Heart right ventricle (tissue), 16 donors: ENCODE measurements around the gene TENM4. TPM values are rescaled to one million over a fixed set of nuclear protein-coding genes. Genes with fewer than 3 reads are reported as not detected.

Experiments
- ATAC-seq, 8 donors: fragments of 200-7000 bp; cut with Tn5 transposase; one replicate each; pipeline ENCODE4 v1.9.1; 2020; ENCODE audit warnings: mild to moderate bottlenecking in 8 of 8, moderate library complexity in 8 of 8, moderate number of reproducible peaks in 1 of 8
- DNase-seq, 2 donors: peaks; one replicate each; pipeline ENCODE4 v3.0.0-alpha.2; 2020
- H3K27ac ChIP-seq, 10 donors: fragments of 200-600 bp; sonication (generic) in 2 of 10; one replicate each; pipeline versions ENCODE4 v1.5.0 to v1.8.0; 2020 to 2022; ENCODE audit warnings: mild to moderate bottlenecking in 3 of 10
- H3K27me3 ChIP-seq, 7 donors: fragments of 200-600 bp; one replicate each; pipeline ENCODE4 v1.8.0; 2021 to 2022; ENCODE audit warnings: mild to moderate bottlenecking in 2 of 7
- H3K36me3 ChIP-seq, 9 donors: fragments of 200-600 bp; sonication (generic) in 1 of 9; one replicate each; pipeline versions ENCODE4 v1.5.0 to v1.8.0; 2020 to 2022; ENCODE audit warnings: mild to moderate bottlenecking in 2 of 9
- H3K4me1 ChIP-seq, 9 donors: fragments of 200-600 bp; sonication (generic) in 1 of 9; one replicate each; pipeline versions ENCODE4 v1.5.0 to v1.8.0; 2020 to 2022; ENCODE audit warnings: mild to moderate bottlenecking in 4 of 9
- H3K4me3 ChIP-seq, 10 donors: fragments of 200-600 bp; sonication (generic) in 2 of 10; one replicate each; pipeline versions ENCODE4 v1.5.0 to v1.8.0; 2020 to 2022; ENCODE audit warnings: mild to moderate bottlenecking in 7 of 10, moderate library complexity in 2 of 10
- H3K9me3 ChIP-seq, 11 donors: fragments of 200-600 bp in 10 of 11; sonication (generic) in 2 of 11; one replicate each; pipeline versions ENCODE4 v1.5.0 to v1.8.0; 2013 to 2022; ENCODE audit warnings: mild to moderate bottlenecking in 2 of 11, control low read depth in 1 of 11, moderate library complexity in 1 of 11
- WGBS, 2 donors: extraction: QIAGEN DNeasy Blood & Tissue Kit; methylation state at CpG; one replicate each; pipeline ENCODE4 v1.1.7; 2013; ENCODE audit warnings: inconsistent platforms in 1 of 2; 5-methylcytosine and 5-hydroxymethylcytosine counted together
- intact Hi-C, 10 donors: fragments of 100-400 bp; cut with DNase I; formaldehyde crosslinking; loops; one replicate each; pipeline versions ENCODE4 v1.11.1 to v1.14.2; 2022
- microRNA-seq, 2 donors: library from miRNA; unstranded; fragments of <30 nt; microRNA quantifications; one replicate each; pipeline ENCODE4 v1.2.0, GENCODE V29; 2021
- polyA plus RNA-seq, 2 donors: library from polyadenylated mRNA; stranded (reverse); fragments of 200-250 nt; gene quantifications; one replicate each; pipeline ENCODE4 v1.2.3, GENCODE V29; 2013
- total RNA-seq, 10 donors: library from RNA; stranded (reverse); fragmentation: NEBNext Ultra II Directional in 3 of 10; extraction: Animal tissue kit (Norgen Biotek cat#: 25700) in 3 of 10; gene quantifications; one replicate each; pipeline versions ENCODE4 v1.2.1 to v1.2.4, GENCODE V29; 2021 to 2023
- TF ChIP-seq, protein P1 (sequence below), 9 donors: fragments of 200-600 bp; sonication (generic) in 2 of 9; IDR thresholded peaks; one replicate each; pipeline versions ENCODE4 v1.5.0 to v1.8.0; 2021 to 2022; ENCODE audit warnings: antibody characterized with exemption in 9 of 9, mild to moderate bottlenecking in 5 of 9, moderate library complexity in 1 of 9
- donor health status: Arrhythmogenic right ventricular cardiomyopathy.
- donor health status: ischemic (EF 13 %, LVEDD 7.1; RV severe dilation, severe dysfunction).
- donor health status: healthy with polysubstance abuse.
- donor health status: DM: no; HTN: yes; CAD: no.
- donor health status: DM: no; HTN: no; CAD: no.
- donor health status: ischemic (EF 25% LVEDD 6.9; RV normal size, moderate dysfunction).
- donor health status: ischemic (EF 25% LVEDD 5.7; RV mildly dilated, moderate dysfunction).
- donor health status: healthy.
- donor health status: DM: yes; HTN: yes; CAD: no.
- donor health status: Ischemic cardiomyopathy.
- donor health status: ischemic (EF 35%, LVEDD 5.7; RV mildly dilated, moderate dysfunction).
- donor health status: nonischemic (EF 11% LVEDD 7.7; RV severe dilation, severe dysfunction).
- donor health status: DM: yes; HTN: yes; CAD: no.
- donor health status: PGD.
- donor health status: ischemic (EF 29% LVEDD 5.4; RV normal size, mild dysfunction).
- donor health status: nonischemic (EF 23%, LVEDD 6.1; RV moderate dilation, normal function).

Gene TENM4
- total and polyA plus RNA-seq, 12 donors, result 0.10 to 3.6 (median 0.91) TPM

DNA sequence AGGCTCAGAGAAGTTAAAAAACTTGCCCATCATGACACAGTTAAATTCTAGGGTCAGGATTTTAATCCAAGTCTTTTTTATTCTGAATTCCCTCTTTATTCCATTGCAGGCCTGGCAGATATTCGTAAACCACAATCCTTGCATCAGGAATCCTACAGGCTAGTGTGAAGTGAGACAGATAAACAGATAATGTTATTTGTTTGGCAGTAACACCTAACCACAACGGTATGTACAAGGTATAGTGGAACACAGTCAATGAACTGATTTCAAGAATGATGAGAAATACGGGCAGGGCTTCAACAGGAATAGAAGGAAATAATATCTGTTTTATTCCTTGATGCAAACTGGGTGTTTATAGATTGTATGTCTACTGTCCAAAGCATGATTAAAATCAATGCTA is 834.2 kb downstream of the TENM4 start:
- Histone ChIP-seq H3K27ac (no peak overlapping the region), H3K36me3 (no peaks in the 10 kb centered on the region), H3K27me3 (peaks cover 0 to 21% (median 9%) of the 10 kb centered on the region in 7 donors), H3K4me3 (no peak overlapping the region), H3K4me1 (no peaks in the 10 kb centered on the region), H3K9me3 (no peaks in the 10 kb centered on the region)
- 58 to 67% methylated on average over 3 of the region's 3 CpGs for WGBS, 2 donors
- DNase-seq (no peak), ATAC-seq (no peak)
- intact Hi-C loops, result no loop called here
- TF ChIP-seq, protein P1, sequence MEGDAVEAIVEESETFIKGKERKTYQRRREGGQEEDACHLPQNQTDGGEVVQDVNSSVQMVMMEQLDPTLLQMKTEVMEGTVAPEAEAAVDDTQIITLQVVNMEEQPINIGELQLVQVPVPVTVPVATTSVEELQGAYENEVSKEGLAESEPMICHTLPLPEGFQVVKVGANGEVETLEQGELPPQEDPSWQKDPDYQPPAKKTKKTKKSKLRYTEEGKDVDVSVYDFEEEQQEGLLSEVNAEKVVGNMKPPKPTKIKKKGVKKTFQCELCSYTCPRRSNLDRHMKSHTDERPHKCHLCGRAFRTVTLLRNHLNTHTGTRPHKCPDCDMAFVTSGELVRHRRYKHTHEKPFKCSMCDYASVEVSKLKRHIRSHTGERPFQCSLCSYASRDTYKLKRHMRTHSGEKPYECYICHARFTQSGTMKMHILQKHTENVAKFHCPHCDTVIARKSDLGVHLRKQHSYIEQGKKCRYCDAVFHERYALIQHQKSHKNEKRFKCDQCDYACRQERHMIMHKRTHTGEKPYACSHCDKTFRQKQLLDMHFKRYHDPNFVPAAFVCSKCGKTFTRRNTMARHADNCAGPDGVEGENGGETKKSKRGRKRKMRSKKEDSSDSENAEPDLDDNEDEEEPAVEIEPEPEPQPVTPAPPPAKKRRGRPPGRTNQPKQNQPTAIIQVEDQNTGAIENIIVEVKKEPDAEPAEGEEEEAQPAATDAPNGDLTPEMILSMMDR (IDR thresholded peaks at IDR 0.05), result no peak

DNA sequence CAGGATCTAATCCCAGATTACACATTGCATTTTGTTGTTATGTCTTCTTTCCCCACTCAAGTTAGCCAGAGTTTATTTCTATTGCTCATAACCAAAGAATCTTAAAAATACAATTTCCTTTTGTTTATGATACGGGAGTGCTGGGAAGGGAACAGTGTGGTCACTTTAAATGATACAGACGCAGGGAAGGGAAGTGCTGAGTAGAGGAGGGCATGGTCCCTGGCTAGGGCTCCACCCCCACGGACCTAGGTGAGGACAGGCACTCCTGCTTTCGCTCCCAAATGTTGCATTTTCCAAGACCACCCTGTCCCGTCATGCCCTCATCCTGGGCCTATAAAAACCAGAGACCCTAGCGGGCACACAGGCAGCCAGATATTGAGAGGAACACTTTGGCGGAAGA is 835.5 kb downstream of the TENM4 start:
- TF ChIP-seq, protein P1 (IDR thresholded peaks at IDR 0.05), result no peak
- ATAC-seq, result no peak
- no peaks in the 10 kb centered on the region for H3K9me3 ChIP-seq
- H3K27ac ChIP-seq, result no peak overlapping the region
- DNase-seq, result no peak
- H3K27me3 ChIP-seq, result peaks cover 0 to 21% (median 9%) of the 10 kb centered on the region in 7 donors
- H3K4me3 ChIP-seq, result no peak overlapping the region
- intact Hi-C loops, result no loop called here
- no peaks in the 10 kb centered on the region for H3K36me3 ChIP-seq
- 75 to 84% methylated on average over 7 of the region's 7 CpGs for WGBS, 2 donors
- no peaks in the 10 kb centered on the region for H3K4me1 ChIP-seq

DNA sequence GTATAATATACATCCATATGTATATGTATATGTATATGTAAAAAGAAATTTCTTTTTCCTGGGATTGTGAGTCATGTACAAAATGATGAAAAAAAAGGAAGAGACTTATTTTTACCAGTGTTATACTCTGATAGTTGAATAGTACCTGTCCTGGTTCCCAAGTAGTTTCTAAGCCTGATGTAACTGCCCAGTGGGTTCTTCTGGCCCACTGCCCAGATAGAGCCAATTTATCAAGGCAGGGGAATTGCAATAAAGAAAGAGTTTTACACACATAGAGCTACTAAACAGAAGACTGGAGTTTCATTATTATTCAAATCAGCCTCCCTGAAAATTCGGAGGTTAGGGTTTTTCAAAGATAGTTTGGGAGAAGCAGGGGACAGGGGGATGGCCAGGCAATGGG is 837.0 kb downstream of the TENM4 start:
- DNase-seq (no peak), ATAC-seq (no peak)
- TF ChIP-seq, protein P1 (IDR thresholded peaks at IDR 0.05), result no peak
- Histone ChIP-seq H3K36me3 (no peaks in the 10 kb centered on the region), H3K27me3 (peaks cover 0 to 21% (median 9%) of the 10 kb centered on the region in 7 donors), H3K4me1 (no peaks in the 10 kb centered on the region), H3K9me3 (peaks cover 0 to 2% (median 0%) of the 10 kb centered on the region in 11 donors), H3K4me3 (no peak overlapping the region), H3K27ac (no peak overlapping the region)
- 83 to 95% methylated on average over 1 of the region's 1 CpG for WGBS, 2 donors
- intact Hi-C loops, result no loop called here

Small RNAs within 50 kb of the gene (microRNA-seq; reads per million reads assigned to microRNA genes)
- gene MIR5579 (0 reads per million in 2 donors), gene MIR708 (198 to 328 reads per million in 2 donors)
